22Rv1 (cell line): Measurements from ENCODE around the gene PALLD.

ENCODE experiments used
- H3K27ac ChIP-seq: fragments of 450-650 bp; 2 replicates; pipeline ENCODE4 v1.5.1; 2017
- ZFX ChIP-seq: fragments of 450-650 bp; IDR thresholded peaks from 2 replicates; pipeline ENCODE4 v1.6.1; 2017; ENCODE audit warnings: antibody characterized with exemption, borderline replicate concordance
- TF ChIP-seq, protein P1 (sequence below): fragments of 450-650 bp; IDR thresholded peaks from 2 replicates; pipeline ENCODE4 v1.5.1; 2017; ENCODE audit warnings: mild to moderate bottlenecking

Gene PALLD

DNA sequence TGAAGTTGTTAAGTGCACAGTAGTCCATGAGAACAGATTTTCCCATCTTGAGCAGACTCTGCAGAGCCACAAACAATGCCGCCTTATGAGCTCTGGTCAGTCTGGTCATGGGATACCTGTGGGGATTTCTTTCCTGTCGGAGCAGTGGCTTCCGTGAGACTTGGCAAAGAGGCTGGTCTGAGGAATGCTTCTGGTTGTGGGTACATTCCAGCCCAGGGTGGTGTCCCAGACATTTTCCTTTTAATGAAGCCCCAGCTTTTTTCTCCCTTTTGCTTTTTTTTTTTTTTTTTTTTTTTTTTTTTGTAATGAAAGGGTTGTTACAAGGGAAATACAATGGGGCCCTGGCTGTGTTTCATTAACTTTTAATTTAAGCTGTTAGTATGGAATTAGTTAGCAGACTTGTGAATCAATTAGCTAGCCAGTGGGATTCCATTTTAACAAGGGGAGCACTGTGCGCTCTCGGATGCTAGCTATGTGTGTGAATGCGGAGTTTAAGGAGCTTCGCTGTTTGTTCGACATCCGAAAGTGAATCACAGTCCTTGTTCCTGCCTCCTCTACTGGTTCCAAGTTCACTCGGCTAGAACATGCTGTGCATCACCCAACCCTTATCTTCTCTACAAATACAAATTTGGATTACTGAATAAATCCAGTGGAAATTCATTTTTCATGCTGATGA is 288.1 kb downstream of the PALLD start:
- TF ChIP-seq, protein P1, sequence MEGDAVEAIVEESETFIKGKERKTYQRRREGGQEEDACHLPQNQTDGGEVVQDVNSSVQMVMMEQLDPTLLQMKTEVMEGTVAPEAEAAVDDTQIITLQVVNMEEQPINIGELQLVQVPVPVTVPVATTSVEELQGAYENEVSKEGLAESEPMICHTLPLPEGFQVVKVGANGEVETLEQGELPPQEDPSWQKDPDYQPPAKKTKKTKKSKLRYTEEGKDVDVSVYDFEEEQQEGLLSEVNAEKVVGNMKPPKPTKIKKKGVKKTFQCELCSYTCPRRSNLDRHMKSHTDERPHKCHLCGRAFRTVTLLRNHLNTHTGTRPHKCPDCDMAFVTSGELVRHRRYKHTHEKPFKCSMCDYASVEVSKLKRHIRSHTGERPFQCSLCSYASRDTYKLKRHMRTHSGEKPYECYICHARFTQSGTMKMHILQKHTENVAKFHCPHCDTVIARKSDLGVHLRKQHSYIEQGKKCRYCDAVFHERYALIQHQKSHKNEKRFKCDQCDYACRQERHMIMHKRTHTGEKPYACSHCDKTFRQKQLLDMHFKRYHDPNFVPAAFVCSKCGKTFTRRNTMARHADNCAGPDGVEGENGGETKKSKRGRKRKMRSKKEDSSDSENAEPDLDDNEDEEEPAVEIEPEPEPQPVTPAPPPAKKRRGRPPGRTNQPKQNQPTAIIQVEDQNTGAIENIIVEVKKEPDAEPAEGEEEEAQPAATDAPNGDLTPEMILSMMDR, result no peak
- TF ChIP-seq ZFX, result no peak
- no peak overlapping the region for H3K27ac ChIP-seq

DNA sequence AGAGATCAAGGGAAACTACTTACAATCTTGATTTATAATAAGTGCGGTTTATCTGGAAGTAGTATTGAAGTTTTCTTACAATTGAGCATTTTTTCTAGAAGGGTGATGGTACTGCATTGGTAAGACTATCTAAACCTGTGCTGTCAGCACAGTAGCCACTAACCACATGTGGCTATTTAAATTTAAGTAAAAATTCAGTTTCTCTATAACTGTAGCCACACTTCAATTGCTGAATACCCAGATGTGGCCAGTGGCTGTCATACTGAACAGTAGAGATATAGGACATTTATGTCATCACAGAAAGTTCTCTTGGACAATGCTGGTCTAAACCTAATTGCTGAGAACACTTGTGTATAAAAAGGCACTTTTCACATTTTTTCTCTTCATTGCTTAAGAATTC is 290.5 kb downstream of the PALLD start:
- no peak overlapping the region for H3K27ac ChIP-seq
- TF ChIP-seq, protein P1, result no peak
- TF ChIP-seq ZFX, result no peak

DNA sequence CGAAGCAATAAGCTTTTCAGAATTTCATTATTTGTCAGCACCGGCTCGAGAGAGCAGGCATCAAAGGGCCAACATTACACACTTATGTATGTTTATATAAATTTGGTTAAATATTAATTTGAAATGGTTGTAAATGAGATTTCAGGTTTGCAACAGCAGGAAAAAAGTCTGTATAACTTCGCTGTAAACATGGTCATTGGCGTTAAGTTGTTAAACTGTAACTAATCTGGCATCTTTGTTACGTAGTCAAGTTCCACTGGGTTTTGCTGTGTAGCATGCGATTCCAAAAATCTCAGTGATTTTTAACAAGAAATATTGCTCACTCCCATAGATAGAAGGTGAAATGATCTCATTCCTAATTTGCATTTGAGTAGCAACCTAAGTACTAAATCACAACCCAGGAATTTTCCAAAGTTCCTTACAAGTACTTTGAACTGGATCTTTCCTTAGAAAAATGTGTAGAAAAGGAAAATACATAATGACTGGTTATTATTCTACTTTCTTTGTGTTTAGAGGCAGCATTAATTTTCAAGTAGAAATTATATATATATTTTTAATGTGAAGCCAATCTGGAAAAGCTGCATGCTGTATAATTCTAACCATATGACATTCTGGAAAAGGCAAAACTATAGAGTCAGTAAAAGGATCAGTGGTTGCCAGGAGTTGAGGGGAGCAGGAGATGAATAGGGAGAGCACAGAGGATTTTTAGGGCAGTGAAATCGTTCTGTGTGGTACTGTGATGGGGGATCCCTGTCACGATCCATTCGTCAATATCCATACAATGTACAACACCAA is 291.1 kb downstream of the PALLD start:
- TF ChIP-seq, protein P1, result no peak
- no peak for TF ChIP-seq ZFX
- H3K27ac ChIP-seq, result no peak overlapping the region

DNA sequence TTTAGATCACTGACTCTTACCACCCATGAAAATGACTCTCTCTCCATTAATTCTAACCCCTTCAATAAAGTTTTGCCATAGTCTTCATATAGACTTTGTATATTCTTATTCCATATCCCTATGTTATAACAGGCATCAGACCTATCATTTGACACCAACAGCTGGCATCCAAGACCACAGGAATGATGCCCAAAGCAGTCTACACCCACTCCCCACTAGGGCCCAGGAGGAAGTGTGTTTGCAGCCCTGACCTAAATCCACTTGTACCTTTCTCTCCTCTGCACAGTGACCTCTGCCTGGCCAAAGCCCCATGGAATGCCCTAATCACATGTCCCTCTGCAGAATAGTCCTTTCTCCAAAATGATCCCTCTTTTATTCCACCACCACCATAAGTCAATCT is 294.0 kb downstream of the PALLD start:
- no peak overlapping the region for H3K27ac ChIP-seq
- no peak for TF ChIP-seq ZFX
- TF ChIP-seq, protein P1, result no peak

DNA sequence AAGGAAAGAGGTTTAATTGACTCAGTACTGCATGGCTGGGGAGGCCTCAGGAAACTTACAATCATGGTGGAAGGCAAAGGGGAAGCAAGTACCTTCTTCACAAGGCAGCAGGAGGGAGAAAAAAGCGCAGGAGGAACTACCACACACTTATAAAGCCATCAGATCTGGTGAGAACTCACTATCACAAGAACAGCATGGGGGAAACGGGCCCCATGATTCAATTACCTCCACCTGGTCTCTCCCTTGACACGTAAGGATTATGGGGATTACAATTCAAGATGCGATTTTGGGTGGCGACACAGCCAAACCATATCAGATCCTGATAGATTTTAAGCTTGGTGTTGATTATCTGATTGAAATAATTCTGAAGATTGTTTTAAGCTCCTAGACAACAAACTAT is 294.5 kb downstream of the PALLD start:
- TF ChIP-seq, protein P1, result no peak
- TF ChIP-seq ZFX, result no peak

DNA sequence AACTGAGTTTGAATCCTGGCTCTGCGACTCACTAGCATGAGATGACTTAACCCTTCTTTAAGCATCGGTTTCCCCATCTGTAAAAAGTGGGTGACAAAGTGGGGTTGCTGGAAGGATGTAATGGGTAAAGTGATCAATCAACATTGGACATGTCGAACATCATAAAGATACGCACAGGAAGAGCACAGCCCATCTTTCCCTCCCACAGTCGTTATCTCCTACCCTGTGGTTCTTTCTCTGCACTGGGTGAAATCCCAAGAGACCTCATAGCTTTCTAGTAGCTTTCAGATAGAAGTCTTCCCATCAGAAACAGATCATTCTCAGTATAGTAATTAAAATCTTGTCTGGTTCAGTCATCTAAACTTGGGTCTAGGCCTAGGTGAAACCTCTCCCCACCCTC is 296.7 kb downstream of the PALLD start:
- H3K27ac ChIP-seq, result no peak overlapping the region
- TF ChIP-seq, protein P1, result no peak
- no peak for TF ChIP-seq ZFX

More for the DNA sequence above, 294.5 kb downstream of the PALLD start:
- no peak overlapping the region for H3K27ac ChIP-seq
